SU-DHL-6 (cell line): ENCODE measurements around the gene THAP3.

Source experiments
- EZH2phosphoT487 ChIP-seq: fragments of 200-600 bp; sonication (generic), shearing (Covaris generic); conservative IDR thresholded peaks from 2 replicates; pipeline ENCODE4 v1.6.1; 2018; ENCODE audit warnings: mild to moderate bottlenecking, antibody characterized with exemption, low read length, moderate library complexity, mixed read lengths
- TF ChIP-seq, protein P1 (sequence below): fragments of 200-600 bp; sonication (generic); IDR thresholded peaks from one replicate; pipeline ENCODE4 v1.5.1; 2017; ENCODE audit warnings: antibody characterized with exemption, mild to moderate bottlenecking, low read length, moderate library complexity; ENCODE audit not compliant: insufficient read depth, poor library complexity, severe bottlenecking

DNA sequence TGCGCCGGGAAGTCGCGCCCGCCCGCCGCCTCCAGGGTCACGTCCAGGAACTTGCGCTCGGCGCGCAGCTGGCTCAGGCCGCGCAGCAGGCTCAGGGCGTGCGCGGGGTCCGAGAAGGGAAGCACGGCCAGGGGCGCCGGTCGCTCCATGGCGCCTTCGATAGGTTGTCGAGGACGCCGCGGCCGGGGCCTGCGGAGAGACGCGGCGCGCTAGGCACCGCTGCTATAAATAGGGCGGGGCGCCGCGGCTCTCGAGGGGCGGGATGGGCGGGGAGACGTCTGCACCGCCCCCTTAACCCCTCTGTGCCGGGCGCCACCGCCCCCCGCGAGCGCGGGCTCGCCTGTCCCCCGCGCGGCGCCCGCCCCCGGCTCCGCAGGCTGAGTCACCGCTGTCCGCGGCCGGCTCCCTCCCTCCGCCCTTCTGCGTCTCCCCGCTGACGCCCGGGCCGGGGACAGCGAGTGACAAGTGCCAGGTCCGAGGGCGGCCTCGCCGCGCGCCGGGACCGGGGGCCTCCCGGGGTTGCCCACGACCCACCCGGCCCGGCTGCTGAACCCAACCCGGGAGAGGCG, 21.9 kb upstream of the THAP3 start, which contains the start of gene KLHL21:
- TF ChIP-seq, protein P1, sequence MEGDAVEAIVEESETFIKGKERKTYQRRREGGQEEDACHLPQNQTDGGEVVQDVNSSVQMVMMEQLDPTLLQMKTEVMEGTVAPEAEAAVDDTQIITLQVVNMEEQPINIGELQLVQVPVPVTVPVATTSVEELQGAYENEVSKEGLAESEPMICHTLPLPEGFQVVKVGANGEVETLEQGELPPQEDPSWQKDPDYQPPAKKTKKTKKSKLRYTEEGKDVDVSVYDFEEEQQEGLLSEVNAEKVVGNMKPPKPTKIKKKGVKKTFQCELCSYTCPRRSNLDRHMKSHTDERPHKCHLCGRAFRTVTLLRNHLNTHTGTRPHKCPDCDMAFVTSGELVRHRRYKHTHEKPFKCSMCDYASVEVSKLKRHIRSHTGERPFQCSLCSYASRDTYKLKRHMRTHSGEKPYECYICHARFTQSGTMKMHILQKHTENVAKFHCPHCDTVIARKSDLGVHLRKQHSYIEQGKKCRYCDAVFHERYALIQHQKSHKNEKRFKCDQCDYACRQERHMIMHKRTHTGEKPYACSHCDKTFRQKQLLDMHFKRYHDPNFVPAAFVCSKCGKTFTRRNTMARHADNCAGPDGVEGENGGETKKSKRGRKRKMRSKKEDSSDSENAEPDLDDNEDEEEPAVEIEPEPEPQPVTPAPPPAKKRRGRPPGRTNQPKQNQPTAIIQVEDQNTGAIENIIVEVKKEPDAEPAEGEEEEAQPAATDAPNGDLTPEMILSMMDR = no peak
- TF ChIP-seq EZH2phosphoT487 = no peak
